K562 (cell line): ENCODE measurements around the gene CFAP54. TPM values are rescaled to one million over a fixed set of nuclear protein-coding genes. Genes with fewer than 3 reads are reported as not detected.

Experiments used
- ATAC-seq: fragments of 200-7000 bp; cut with Tn5 transposase; 3 replicates; pipeline ENCODE4 v1.9.1; 2020; ENCODE audit warnings: moderate library complexity
- BruUV-seq: library from RNA; stranded (reverse); fragments of 400-500 nt; replicated peaks from 2 replicates; lab custom pipeline; 2021; lab: Mats Ljungman, UMichigan
- CTCF ChIA-PET: fragments of 300-600 bp; formaldehyde crosslinking; extraction: SDS; loops from one replicate; lab custom pipeline; 2021; ENCODE audit warnings: low intra/inter-chr PET ratio; lab: Yijun Ruan, JAX
- POLR2A ChIA-PET: fragments of 300-600, 350-650 bp; sonication (Branson Sonifier 250); formaldehyde crosslinking; extraction: SDS; loops from one replicate; lab custom pipeline; 2021; ENCODE audit warnings: antibody characterized with exemption, inconsistent platforms; lab: Yijun Ruan, JAX
- DNase-seq, 4 experiments: peaks; one replicate each; pipeline versions ENCODE4 v3.0.0 to v3.0.0-alpha.2; 2011 to 2018; ENCODE audit warnings: low spot score in 3 of 4, mixed read lengths in 3 of 4; ENCODE audit errors: extremely low read depth in 1 of 4
- FAIRE-seq: peaks from 2 replicates; lab custom pipeline; 2011; peaks lifted over from hg19 to GRCh38; lab: Jason Lieb, UNC
- H2AFZ ChIP-seq: 2 replicates; pipeline ENCODE4 v1.6.0; 2011; ENCODE audit warnings: low read depth, low read length, control low read depth, inconsistent platforms
- H3K27ac ChIP-seq: fragments of 200-600 bp; 3 replicates; pipeline ENCODE4 v1.8.0; 2011; ENCODE audit warnings: low read depth, mild to moderate bottlenecking, control low read depth, inconsistent platforms, low read length, moderate library complexity, mixed read lengths; ENCODE audit errors: extremely low read depth
- H3K27me3 ChIP-seq, 2 experiments: fragments of 300-600 bp in 1 of 2; 2 replicates in 1 of 2; 3 replicates in 1 of 2; pipeline versions ENCODE4 v1.6.0 to v1.8.0; 2011; ENCODE audit warnings: inconsistent platforms in 2 of 2, low read length in 2 of 2, mild to moderate bottlenecking in 1 of 2, mixed read lengths in 1 of 2, moderate library complexity in 1 of 2; ENCODE audit not compliant: control insufficient read depth in 2 of 2, insufficient read depth in 2 of 2
- H3K36me3 ChIP-seq: fragments of 300-600 bp; 3 replicates; pipeline ENCODE4 v1.8.0; 2011; ENCODE audit warnings: mild to moderate bottlenecking, low read length, inconsistent platforms; ENCODE audit not compliant: control insufficient read depth, insufficient read depth
- H3K4me1 ChIP-seq, 2 experiments: fragments of 200-600 bp in 1 of 2; replicated peaks in 1 of 2; 2 replicates in 1 of 2; 3 replicates in 1 of 2; pipeline versions ENCODE4 v1.5.1 to v1.8.0; 2011; ENCODE audit warnings: inconsistent platforms in 2 of 2, low read length in 2 of 2, mild to moderate bottlenecking in 1 of 2, mixed read lengths in 1 of 2, moderate library complexity in 1 of 2; ENCODE audit not compliant: control insufficient read depth in 2 of 2, insufficient read depth in 2 of 2
- H3K4me2 ChIP-seq: 2 replicates; pipeline ENCODE4 v1.6.1; 2011; ENCODE audit warnings: low read length, control low read depth, inconsistent platforms, mixed read lengths; ENCODE audit not compliant: insufficient read depth
- H3K4me3 ChIP-seq: fragments of 200-600 bp; sonication (generic), shearing (Covaris generic); 2 replicates; pipeline ENCODE4 v1.5.1; 2016; ENCODE audit warnings: control low read depth, inconsistent platforms
- H3K79me2 ChIP-seq: fragments of 200-600 bp; 3 replicates; pipeline ENCODE4 v1.8.0; 2011; ENCODE audit warnings: low read length, inconsistent platforms; ENCODE audit not compliant: control insufficient read depth, insufficient read depth
- H3K9ac ChIP-seq, 2 experiments: 2 replicates each; pipeline versions ENCODE4 v1.6.0 to v1.6.1; 2011; ENCODE audit warnings: low read depth in 2 of 2, low read length in 2 of 2, control low read depth in 1 of 2, inconsistent platforms in 1 of 2, mild to moderate bottlenecking in 1 of 2, mixed read lengths in 1 of 2; ENCODE audit not compliant: insufficient read depth in 1 of 2
- H3K9me1 ChIP-seq: one replicate; pipeline ENCODE4 v1.6.0; 2011; ENCODE audit warnings: inconsistent platforms, mild to moderate bottlenecking, low read length, moderate library complexity; ENCODE audit not compliant: control insufficient read depth, insufficient read depth
- H3K9me3 ChIP-seq: replicated peaks from 2 replicates; pipeline ENCODE4 v1.5.1; 2011; ENCODE audit warnings: low read depth, low read length, inconsistent platforms; ENCODE audit not compliant: control insufficient read depth, insufficient read depth
- H4K20me1 ChIP-seq: replicated peaks from 2 replicates; pipeline ENCODE4 v1.6.1; 2011; ENCODE audit warnings: low read length, inconsistent platforms, mixed read lengths; ENCODE audit not compliant: control insufficient read depth, insufficient read depth
- ARID3B ChIP-seq: fragments of 250-450 bp; sonication (Bioruptor Pico); IDR thresholded peaks from 2 replicates; pipeline ENCODE4 v1.4.0; 2020; ENCODE audit warnings: borderline replicate concordance
- CEBPG ChIP-seq, 3 experiments: fragments of 200-800 bp in 1 of 3; sonication (Bioruptor generic) in 1 of 3; sonication (generic) in 1 of 3; formaldehyde crosslinking in 1 of 3; IDR thresholded peaks in 2 of 3; conservative IDR thresholded peaks in 1 of 3; 2 replicates each; pipeline versions ENCODE4 v1.6.1 to v1.8.0; 2016 to 2022; ENCODE audit warnings: missing compliant biosample characterization in 2 of 3, missing genetic modification characterization in 2 of 3, mild to moderate bottlenecking in 1 of 3, missing genetic modification reagents in 1 of 3
- HDAC2 ChIP-seq: fragments of 450-650 bp; IDR thresholded peaks from 2 replicates; pipeline ENCODE4 v1.6.1; 2016; ENCODE audit warnings: mild to moderate bottlenecking
- MEIS2 ChIP-seq: fragments of 450-650 bp; IDR thresholded peaks from 2 replicates; pipeline ENCODE4 v1.6.1; 2014; ENCODE audit warnings: mild to moderate bottlenecking; ENCODE audit not compliant: partially characterized antibody
- MTF1 ChIP-seq: fragments of 250-450 bp; sonication (Bioruptor Pico); IDR thresholded peaks from 2 replicates; pipeline ENCODE4 v1.9.0; 2021; ENCODE audit warnings: moderate library complexity, mild to moderate bottlenecking, inconsistent platforms, borderline replicate concordance
- MYC ChIP-seq, 2 experiments: fragments of 250-450 bp in 1 of 2; sonication (Bioruptor Pico) in 1 of 2; IDR thresholded peaks; 2 replicates each; pipeline versions ENCODE4 v1.5.1 to v1.6.1; 2012 to 2021; ENCODE audit warnings: low read depth in 2 of 2, borderline replicate concordance in 1 of 2, improper control_type of control experiment in 1 of 2, low read length in 1 of 2, mild to moderate bottlenecking in 1 of 2, moderate library complexity in 1 of 2
- NELFE ChIP-seq: IDR thresholded peaks from 2 replicates; pipeline ENCODE4 v1.6.1; 2011; ENCODE audit warnings: mild to moderate bottlenecking; ENCODE audit not compliant: insufficient read depth, insufficient read length
- NR1H2 ChIP-seq: sonication (generic); formaldehyde crosslinking; IDR thresholded peaks from 2 replicates; pipeline ENCODE4 v1.4.0; 2020; ENCODE audit warnings: mild to moderate bottlenecking, missing genetic modification reagents
- PBX2 ChIP-seq, 2 experiments: IDR thresholded peaks in 1 of 2; conservative IDR thresholded peaks in 1 of 2; 2 replicates each; pipeline ENCODE4 v1.6.1; 2016; ENCODE audit warnings: low read depth in 2 of 2, mild to moderate bottlenecking in 1 of 2, missing compliant biosample characterization in 1 of 2, missing genetic modification characterization in 1 of 2, moderate library complexity in 1 of 2
- RFX1 ChIP-seq: fragments of 450-650 bp; IDR thresholded peaks from 2 replicates; pipeline ENCODE4 v1.6.1; 2016; ENCODE audit warnings: mild to moderate bottlenecking, moderate library complexity
- SIX5 ChIP-seq, 2 experiments: IDR thresholded peaks; 2 replicates each; pipeline ENCODE4 v1.6.1; 2011; ENCODE audit warnings: low read length in 2 of 2, borderline replicate concordance in 1 of 2, low read depth in 1 of 2, mild to moderate bottlenecking in 1 of 2, moderate library complexity in 1 of 2; ENCODE audit not compliant: insufficient read depth in 1 of 2
- SP1 ChIP-seq: sonication (generic); formaldehyde crosslinking; IDR thresholded peaks from 2 replicates; pipeline ENCODE4 v1.8.1; 2022; ENCODE audit warnings: mild to moderate bottlenecking, missing genetic modification reagents
- STAT6 ChIP-seq: sonication (generic); formaldehyde crosslinking; IDR thresholded peaks from 2 replicates; pipeline ENCODE4 v1.8.1; 2023; ENCODE audit warnings: mild to moderate bottlenecking, missing genetic modification reagents
- WGBS: fragments of 100-300 bp; shearing (Covaris generic); methylation state at CpG from one replicate; pipeline ENCODE4 v1.1.6; 2016; ENCODE audit warnings: low coverage, mixed read lengths; ENCODE audit not compliant: insufficient coverage; ENCODE audit errors: missing lambda C conversion rate; 5-methylcytosine and 5-hydroxymethylcytosine counted together
- in situ Hi-C: fragments of 300-500 bp; cut with MboI; formaldehyde crosslinking; loops from 4 replicates; pipeline ENCODE4 v1.15.0; 2018; ENCODE audit warnings: inconsistent platforms, mixed read lengths
- intact Hi-C: fragments of 100-400 bp; cut with micrococcal nuclease; formaldehyde crosslinking; loops from 2 replicates; pipeline ENCODE4 v1.14.2; 2022
- polyA plus RNA-seq, 8 experiments: library from polyadenylated mRNA; depleted of rRNA in 4 of 8; stranded (reverse) in 5 of 8; unstranded in 3 of 8; fragments of >200 nt; fragmentation: Nextera tagmentation in 2 of 8; fragmentation: Illumina TruSeq in 1 of 8; extraction: Ambion mirVana in 2 of 8; extraction: Trizol in 1 of 8; gene quantifications; 2 replicates each; pipeline versions ENCODE4 v1.2.1 to v1.2.3, GENCODE V29; 2011 to 2014; ENCODE audit warnings: inconsistent platforms in 1 of 8, missing spikeins in 1 of 8
- total RNA-seq, 7 experiments: library from RNA; depleted of rRNA in 6 of 7; stranded (reverse); fragments of >200 nt in 6 of 7; fragmentation: Illumina TruSeq in 2 of 7; extraction: Trizol in 2 of 7; gene quantifications; 2 replicates each; pipeline versions ENCODE4 v1.2.1 to v1.2.3, GENCODE V29; 2011 to 2021; ENCODE audit warnings: low replicate concordance in 1 of 7

The CFAP54 gene
- total and polyA plus RNA-seq, 9 of the 15 experiments (the other 6 are each of a cell fraction or from before 2014, with no cell fraction given), result 0.03 to 0.23 (median 0.10) TPM; not detected in 3

GRCh38 chr12:96452261-96452922 is 37.0 kb upstream of the CFAP54 start:
- POLR2A ChIA-PET, result no interaction called here
- H3K9ac ChIP-seq, result no peak overlapping the region
- CTCF ChIA-PET, result no interaction called here
- no peaks in the 10 kb centered on the region for H3K79me2 ChIP-seq
- BruUV-seq, result no TSS peak
- DNase-seq (no peak), ATAC-seq (no peak), FAIRE-seq (no peak)
- no peaks in the 10 kb centered on the region for H3K9me1 ChIP-seq
- H3K4me2 ChIP-seq, result no peak overlapping the region
- in situ Hi-C loops (no loop called here), intact Hi-C loops (no loop called here)
- no peaks in the 10 kb centered on the region for H3K4me1 ChIP-seq
- no peaks in the 10 kb centered on the region for H3K36me3 ChIP-seq
- H4K20me1 ChIP-seq, result no peaks in the 10 kb centered on the region
- H3K4me3 ChIP-seq, result no peak overlapping the region
- no peaks in the 10 kb centered on the region for H3K9me3 ChIP-seq
- 31% methylated on average over 3 of the region's 3 CpGs for WGBS
- H2AFZ ChIP-seq, result no peak overlapping the region
- no peak overlapping the region for H3K27ac ChIP-seq
- H3K27me3 ChIP-seq, result no peaks in the 10 kb centered on the region
- TF ChIP-seq PBX2 (CRISPR knock-in tag; IDR thresholded peaks at IDR 0.05; ENCODE audit: low read depth) (no peak), PBX2 (tag; conservative IDR thresholded peaks at IDR 0.05; ENCODE audit: low read depth) (peak; percentile 67), ARID3B (no peak), MEIS2 (peak; percentile 87), HDAC2 (no peak), SIX5 (IDR thresholded peaks at IDR 0.05; ENCODE audit: borderline replicate concordance in 1 of 2, insufficient read depth in 1 of 2, low read depth in 1 of 2, low read length in 2 of 2) (no peak), MYC (IDR thresholded peaks at IDR 0.05; ENCODE audit: low read depth, low read length) (no peak), MYC (CRISPR knock-in tag; IDR thresholded peaks at IDR 0.05; ENCODE audit: borderline replicate concordance, low read depth) (no peak), RFX1 (no peak), SP1 (CRISPR knock-in tag) (no peak), CEBPG (CRISPR knock-in tag; IDR thresholded peaks at IDR 0.05) (no peak), CEBPG (tag; conservative IDR thresholded peaks at IDR 0.05 in 1 of 2, IDR thresholded peaks at IDR 0.05 in 1 of 2) (0 out of 4 replicates have a peak, but pooled peaks have one; percentile 6 to 13), NR1H2 (CRISPR knock-in tag) (no peak), MTF1 (CRISPR knock-in tag) (no peak), NELFE (no peak), STAT6 (CRISPR knock-in tag) (no peak)
